GM18505 (cell line): Measurements from ENCODE around the gene CEBPZ.

Experiments
- ATAC-seq: cut with Tn5 transposase; IDR thresholded peaks from one replicate; pipeline ENCODE4 v1.9.1; 2021; ENCODE audit not compliant: unreplicated experiment
- POLR2A ChIP-seq: IDR thresholded peaks from 4 replicates; pipeline ENCODE4 v1.6.1; 2011; ENCODE audit warnings: borderline replicate concordance; ENCODE audit not compliant: insufficient read depth, insufficient read length; ENCODE audit errors: extremely low read depth

The CEBPZ gene

GRCh38 chr2:37231241-37232130 lies at the start of gene CEBPZ, which contains the start of gene NDUFAF7:
TSS of gene CEBPZ (minus strand) at chr2:37231596. CDS start at chr2:37231567, 29 bp downstream.
TSS of gene NDUFAF7 (plus strand) at chr2:37231658. CDS start at chr2:37231706, 48 bp downstream.
- ATAC-seq, result peak; percentile 94
- peak; percentile 95 for TF ChIP-seq POLR2A

GRCh38 chr2:37276291-37276690 lies 44.9 kb upstream of the CEBPZ start:
- no peak for ATAC-seq
- no peak for TF ChIP-seq POLR2A

GRCh38 chr2:37274359-37274965 lies 43.1 kb upstream of the CEBPZ start:
- ATAC-seq, result no peak
- no peak for TF ChIP-seq POLR2A

GRCh38 chr2:37271376-37272067 lies 40.1 kb upstream of the CEBPZ start:
- no peak for TF ChIP-seq POLR2A
- ATAC-seq, result no peak

- TF ChIP-seq POLR2A, result no peak
- ATAC-seq, result no peak
These were observed 36.7 kb upstream of the CEBPZ start for GRCh38 chr2:37268111-37268510.

- no peak for ATAC-seq
- TF ChIP-seq POLR2A, result no peak
These were observed 36.3 kb upstream of the CEBPZ start for GRCh38 chr2:37267685-37268084.

GRCh38 chr2:37263839-37264238 lies 32.4 kb upstream of the CEBPZ start:
- no peak for TF ChIP-seq POLR2A
- ATAC-seq, result no peak

GRCh38 chr2:37262522-37262921 lies 31.1 kb upstream of the CEBPZ start:
- no peak for ATAC-seq
- TF ChIP-seq POLR2A, result no peak

- no peak for ATAC-seq
- TF ChIP-seq POLR2A, result no peak
These were observed 19.7 kb upstream of the CEBPZ start for GRCh38 chr2:37250869-37251740.

GRCh38 chr2:37246205-37246604 lies 14.8 kb upstream of the CEBPZ start:
- ATAC-seq, result no peak
- TF ChIP-seq POLR2A, result no peak

GRCh38 chr2:37244755-37245154 lies 13.4 kb upstream of the CEBPZ start:
- no peak for ATAC-seq
- TF ChIP-seq POLR2A, result no peak

GRCh38 chr2:37244017-37244416 lies 12.6 kb upstream of the CEBPZ start:
- no peak for TF ChIP-seq POLR2A
- ATAC-seq, result peak; percentile 83

GRCh38 chr2:37243435-37243834 lies 12.0 kb upstream of the CEBPZ start:
- TF ChIP-seq POLR2A, result no peak
- no peak for ATAC-seq

GRCh38 chr2:37232131-37232933 lies 936 bp upstream of the CEBPZ start:
- no peak for TF ChIP-seq POLR2A
- ATAC-seq, result no peak
